ENCODE measurements around the gene NRXN3. TPM values are rescaled to one million over a fixed set of nuclear protein-coding genes. Genes with fewer than 3 reads are reported as not detected.

Gene NRXN3
- total and polyA plus RNA-seq, 2 of the 13 experiments (the other 11 are each of a cell fraction or from before 2014, with no cell fraction given), result 0.03 TPM; not detected in 1

GRCh38 chr14:78424311-78424710 lies 254.1 kb downstream of the NRXN3 start:
- no peak overlapping the region for H2AFZ ChIP-seq (ENCODE audit: low read length)
- intact Hi-C loops (cut with micrococcal nuclease; ENCODE audit: unreplicated experiment) (no loop called here), in situ Hi-C loops (cut with HindIII; ENCODE audit: extremely low pct_ligation_motif_present, low pct_unique_long_range_greater_than_20kb) (no loop called here)
- H3K4me3 ChIP-seq (replicated peaks in 1 of 3; ENCODE audit: insufficient read depth in 1 of 3, low read depth in 2 of 3, low read length in 3 of 3), result no peak overlapping the region
- ChIA-PET POLR2A (no interaction called here), CTCF (ENCODE audit: low intra/inter-chr PET ratio, low total read pairs) (no interaction called here)
- no TSS peak for BruUV-seq (replicated peaks)
- H3K9ac ChIP-seq (ENCODE audit: insufficient read depth, low read depth, low read length), result no peak overlapping the region
- H3K79me2 ChIP-seq (ENCODE audit: insufficient read depth, low read length), result no peaks in the 10 kb centered on the region
- H3K9me3 ChIP-seq (ENCODE audit: low read length), result no peaks in the 10 kb centered on the region
- ATAC-seq (no peak), FAIRE-seq (no peak), DNase-seq (ENCODE audit: low spot score) (no peak)
- no peaks in the 10 kb centered on the region for H4K20me1 ChIP-seq (ENCODE audit: insufficient read depth, low read length)
- no peaks in the 10 kb centered on the region for H3K36me3 ChIP-seq (replicated peaks in 1 of 2; ENCODE audit: control insufficient read depth in 1 of 2, insufficient read depth in 2 of 2, low read length in 2 of 2)
- no peak overlapping the region for H3K27ac ChIP-seq (ENCODE audit: extremely low read length, insufficient read depth, low read length)
- H3K27me3 ChIP-seq (ENCODE audit: control insufficient read depth in 1 of 2, insufficient read depth in 2 of 2, low read length in 2 of 2), result no peaks in the 10 kb centered on the region; a peak in 1 of 5 replicates
- no peaks in the 10 kb centered on the region for H3K4me1 ChIP-seq (ENCODE audit: insufficient read depth, low read length)
- 0% methylated on average over 1 of the region's 1 CpG for WGBS (ENCODE audit: low lambda C conversion rate)
- no peak overlapping the region for H3K4me2 ChIP-seq (ENCODE audit: low read depth, low read length)
- no peak for TF ChIP-seq GATAD1 (CRISPR knock-in tag; IDR thresholded peaks at IDR 0.05)
- TF ChIP-seq BORCS8-MEF2B (CRISPR knock-in tag; IDR thresholded peaks at IDR 0.05), result no peak
- TF ChIP-seq SKIL (CRISPR knock-in tag; IDR thresholded peaks at IDR 0.05; ENCODE audit: borderline replicate concordance), result no peak
- no peak for TF ChIP-seq ZBTB38 (CRISPR knock-in tag; IDR thresholded peaks at IDR 0.05)
- TF ChIP-seq RXRB (CRISPR knock-in tag; IDR thresholded peaks at IDR 0.05; ENCODE audit: borderline replicate concordance), result no peak
- TF ChIP-seq ZNF343 (CRISPR knock-in tag; IDR thresholded peaks at IDR 0.05), result no peak
- no peak for TF ChIP-seq RFXAP (CRISPR knock-in tag; IDR thresholded peaks at IDR 0.05; ENCODE audit: borderline replicate concordance)
- no peak for TF ChIP-seq ZNF20 (CRISPR knock-in tag; IDR thresholded peaks at IDR 0.05)
- no peak for TF ChIP-seq ZNF672 (CRISPR knock-in tag; IDR thresholded peaks at IDR 0.05)
- no peak for TF ChIP-seq KDM5A (IDR thresholded peaks at IDR 0.05; ENCODE audit: borderline replicate concordance, low read length)
- no peak for TF ChIP-seq CREB3 (CRISPR knock-in tag; IDR thresholded peaks at IDR 0.05)
- TF ChIP-seq JUND (CRISPR knock-in tag; IDR thresholded peaks at IDR 0.05), result no peak
- no peak for TF ChIP-seq ZFP36L1 (CRISPR knock-in tag; IDR thresholded peaks at IDR 0.05)
- TF ChIP-seq ZNF10 (CRISPR knock-in tag; IDR thresholded peaks at IDR 0.05; ENCODE audit: borderline replicate concordance, low read depth), result no peak
- TF ChIP-seq GABPA (IDR thresholded peaks at IDR 0.05; ENCODE audit: low read depth, low read length), result no peak
- TF ChIP-seq GABPA (CRISPR knock-in tag; IDR thresholded peaks at IDR 0.05; ENCODE audit: low read depth), result no peak
- TF ChIP-seq IRF9 (CRISPR knock-in tag; IDR thresholded peaks at IDR 0.05; ENCODE audit: borderline replicate concordance), result no peak
- TF ChIP-seq HBP1 (CRISPR knock-in tag; IDR thresholded peaks at IDR 0.05; ENCODE audit: low read depth), result no peak

Data from HepG2 (cell line).